Measurements from ENCODE around the gene FRA10AC1.
A peak's percentile ranks its signal among the peaks of the same experiment; 100 is the strongest.

FRA10AC1 gene

DNA sequence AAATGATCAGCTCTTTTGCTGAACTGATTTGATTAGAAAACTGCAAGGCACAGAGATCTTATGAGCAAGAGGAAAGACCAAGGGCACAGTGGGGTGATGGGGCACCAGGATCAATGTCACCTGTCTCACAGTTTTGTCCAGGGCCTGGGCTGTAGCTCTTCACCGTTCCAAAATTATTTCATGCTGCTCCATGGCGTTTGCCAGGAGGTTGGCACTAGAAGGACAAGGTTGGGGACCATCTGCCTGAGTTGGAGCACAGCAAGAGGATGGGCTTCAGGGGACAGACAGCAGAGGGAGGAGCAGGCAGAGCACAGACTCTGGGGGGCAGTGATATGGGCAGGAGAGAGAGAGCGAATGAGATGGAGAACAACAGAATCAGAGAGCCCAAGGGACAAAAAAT, 17.5 kb upstream of the FRA10AC1 start:
- Histone ChIP-seq H3K27me3 (ENCODE audit: control insufficient read depth, insufficient read depth, low read length) (no peaks in the 10 kb centered on the region), H3K4me1 (ENCODE audit: control insufficient read depth, insufficient read depth, low read length) (peaks cover 19% of the 10 kb centered on the region), H3K9ac (ENCODE audit: low read depth, low read length) (no peak overlapping the region), H3K36me3 (ENCODE audit: control insufficient read depth, insufficient read depth, low read length) (no peaks in the 10 kb centered on the region), H3K9me3 (ENCODE audit: control insufficient read depth, insufficient read depth, low read length) (no peaks in the 10 kb centered on the region), H3K4me3 (ENCODE audit: low read depth, low read length) (no peak overlapping the region)

DNA sequence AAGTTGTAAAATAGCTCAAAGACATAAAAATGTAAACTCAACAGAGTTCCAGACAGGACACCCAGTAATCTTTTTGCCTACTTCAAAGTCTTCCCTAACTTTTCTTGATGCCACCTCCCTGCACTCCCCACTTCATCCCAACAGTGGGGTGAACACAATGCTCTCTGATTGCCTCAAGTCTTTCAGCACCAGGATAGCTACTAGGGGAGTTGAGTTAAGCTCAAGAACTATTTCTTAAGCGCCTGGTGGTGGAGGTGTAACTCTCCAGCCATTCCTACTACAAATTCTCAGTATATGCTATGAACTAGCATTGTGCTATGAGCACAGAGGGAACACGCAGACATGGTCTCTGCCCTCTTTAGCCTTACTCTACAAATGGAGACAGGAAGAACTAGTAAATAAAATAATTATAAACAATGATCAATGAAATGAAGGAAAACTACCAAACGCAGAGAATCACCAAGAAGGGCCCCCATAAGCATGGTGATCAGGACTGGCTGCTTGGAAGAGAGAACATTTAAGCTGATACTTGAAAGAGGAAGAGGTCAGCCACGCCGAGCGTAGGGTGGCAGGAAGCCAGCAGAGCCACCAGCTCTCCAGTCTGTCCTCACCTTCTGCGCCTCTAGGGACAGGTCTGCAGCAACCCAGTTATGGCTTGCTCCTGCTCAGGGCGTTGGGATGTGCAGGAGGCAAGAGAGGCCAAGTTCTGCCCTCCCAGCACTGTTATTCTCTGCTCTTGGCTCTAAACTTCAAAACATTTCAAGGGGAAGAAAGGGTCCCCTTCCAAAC, 16.7 kb upstream of the FRA10AC1 start:
- no peaks in the 10 kb centered on the region for H3K36me3 ChIP-seq (ENCODE audit: control insufficient read depth, insufficient read depth, low read length)
- H3K4me3 ChIP-seq (ENCODE audit: low read depth, low read length), result no peak overlapping the region
- no peaks in the 10 kb centered on the region for H3K27me3 ChIP-seq (ENCODE audit: control insufficient read depth, insufficient read depth, low read length)
- H3K9ac ChIP-seq (ENCODE audit: low read depth, low read length), result no peak overlapping the region
- H3K4me1 ChIP-seq (ENCODE audit: control insufficient read depth, insufficient read depth, low read length), result peaks cover 19% of the 10 kb centered on the region
- no peaks in the 10 kb centered on the region for H3K9me3 ChIP-seq (ENCODE audit: control insufficient read depth, insufficient read depth, low read length)

DNA sequence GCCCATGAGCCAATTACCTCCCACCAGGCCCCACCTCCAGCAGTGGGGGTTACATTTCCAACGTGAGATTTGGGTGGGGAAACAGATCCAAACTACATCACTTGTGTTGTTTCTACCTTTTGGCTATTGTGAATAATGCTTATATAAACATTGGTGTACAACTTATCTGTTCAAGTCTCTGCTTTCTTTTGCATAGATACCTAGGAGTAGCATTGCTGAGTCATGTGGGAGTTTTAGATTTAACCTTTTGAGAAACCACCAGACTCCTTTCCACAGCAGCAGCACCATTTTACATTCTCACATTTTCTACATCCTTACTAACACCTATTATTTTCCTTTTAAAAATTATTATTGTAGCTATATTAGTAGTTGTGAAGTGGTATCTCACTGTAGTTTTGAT, 14.4 kb upstream of the FRA10AC1 start:
- Histone ChIP-seq H3K36me3 (ENCODE audit: control insufficient read depth, insufficient read depth, low read length) (no peaks in the 10 kb centered on the region), H3K9me3 (ENCODE audit: control insufficient read depth, insufficient read depth, low read length) (no peaks in the 10 kb centered on the region), H3K9ac (ENCODE audit: low read depth, low read length) (no peak overlapping the region), H3K4me1 (ENCODE audit: control insufficient read depth, insufficient read depth, low read length) (peaks cover 19% of the 10 kb centered on the region), H3K4me3 (ENCODE audit: low read depth, low read length) (no peak overlapping the region), H3K27me3 (ENCODE audit: control insufficient read depth, insufficient read depth, low read length) (no peaks in the 10 kb centered on the region)

DNA sequence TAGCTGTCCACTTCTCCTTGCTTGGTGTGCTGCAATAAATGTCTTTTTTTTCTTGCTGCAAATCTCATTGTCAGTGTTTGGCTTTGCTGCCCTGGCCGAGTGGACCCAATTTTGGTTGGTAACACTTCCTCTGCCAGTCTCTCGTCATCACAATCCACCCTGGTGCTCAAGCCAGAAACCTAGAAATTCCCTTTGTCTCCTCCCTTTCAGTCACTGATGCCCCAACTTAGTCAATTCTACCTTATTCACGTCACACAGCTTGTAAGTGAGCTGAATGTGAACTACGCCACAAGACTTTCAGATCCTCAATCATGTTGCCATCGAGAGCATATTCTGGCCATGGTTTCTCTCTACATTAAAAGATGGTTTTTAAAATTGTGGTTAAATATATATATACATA, 13.0 kb upstream of the FRA10AC1 start:
- Histone ChIP-seq H3K9ac (ENCODE audit: low read depth, low read length) (no peak overlapping the region), H3K27me3 (ENCODE audit: control insufficient read depth, insufficient read depth, low read length) (no peaks in the 10 kb centered on the region), H3K4me1 (ENCODE audit: control insufficient read depth, insufficient read depth, low read length) (peaks cover 16% of the 10 kb centered on the region), H3K4me3 (ENCODE audit: low read depth, low read length) (no peak overlapping the region), H3K9me3 (ENCODE audit: control insufficient read depth, insufficient read depth, low read length) (no peaks in the 10 kb centered on the region), H3K36me3 (ENCODE audit: control insufficient read depth, insufficient read depth, low read length) (no peaks in the 10 kb centered on the region)

DNA sequence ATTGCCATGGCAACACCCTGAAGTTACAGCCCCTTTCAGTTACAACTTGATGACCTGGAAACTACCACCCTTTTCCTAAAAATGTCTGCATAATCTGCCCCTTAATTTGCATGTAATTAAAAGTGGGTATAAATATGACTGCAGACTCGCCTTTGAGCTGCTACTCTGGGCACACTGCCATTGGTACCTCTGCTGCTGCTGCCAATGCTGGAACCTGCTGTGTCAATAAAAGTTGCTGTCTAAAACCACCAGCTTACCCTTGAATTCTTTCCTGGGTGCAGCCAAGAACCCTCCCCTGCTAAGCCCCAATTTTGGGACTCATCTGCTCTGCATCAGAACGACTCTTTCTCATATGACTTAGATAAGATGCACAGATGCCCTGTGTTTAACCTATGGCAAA, 10.2 kb upstream of the FRA10AC1 start:
- Histone ChIP-seq H3K4me1 (ENCODE audit: control insufficient read depth, insufficient read depth, low read length) (peaks cover 6% of the 10 kb centered on the region), H3K4me3 (ENCODE audit: low read depth, low read length) (no peak overlapping the region), H3K9ac (ENCODE audit: low read depth, low read length) (no peak overlapping the region), H3K36me3 (ENCODE audit: control insufficient read depth, insufficient read depth, low read length) (no peaks in the 10 kb centered on the region), H3K9me3 (ENCODE audit: control insufficient read depth, insufficient read depth, low read length) (no peaks in the 10 kb centered on the region), H3K27me3 (ENCODE audit: control insufficient read depth, insufficient read depth, low read length) (no peaks in the 10 kb centered on the region)

DNA sequence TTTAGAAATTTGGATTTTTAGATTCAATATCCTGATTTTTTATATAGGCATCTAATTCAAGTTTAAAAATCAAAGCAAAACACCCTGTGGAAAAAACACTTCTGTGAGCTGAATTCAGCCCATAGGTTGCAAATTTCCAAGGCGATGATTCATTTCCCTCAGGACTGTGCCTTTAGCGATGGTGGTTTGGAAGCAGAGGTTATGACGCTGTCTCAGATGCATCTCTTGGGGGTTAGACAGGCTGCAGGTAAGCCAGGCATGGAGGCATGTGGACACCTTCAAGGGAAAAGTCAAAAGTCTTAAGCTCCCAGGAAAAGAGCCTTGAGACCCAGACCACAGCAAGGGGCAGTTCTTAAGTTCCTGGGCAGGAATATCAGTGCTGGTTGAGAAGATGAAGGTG, 9.5 kb upstream of the FRA10AC1 start:
- Histone ChIP-seq H3K9ac (ENCODE audit: low read depth, low read length) (no peak overlapping the region), H3K9me3 (ENCODE audit: control insufficient read depth, insufficient read depth, low read length) (no peaks in the 10 kb centered on the region), H3K27me3 (ENCODE audit: control insufficient read depth, insufficient read depth, low read length) (no peaks in the 10 kb centered on the region), H3K4me1 (ENCODE audit: control insufficient read depth, insufficient read depth, low read length) (peaks cover 3% of the 10 kb centered on the region), H3K36me3 (ENCODE audit: control insufficient read depth, insufficient read depth, low read length) (no peaks in the 10 kb centered on the region), H3K4me3 (ENCODE audit: low read depth, low read length) (no peak overlapping the region)

DNA sequence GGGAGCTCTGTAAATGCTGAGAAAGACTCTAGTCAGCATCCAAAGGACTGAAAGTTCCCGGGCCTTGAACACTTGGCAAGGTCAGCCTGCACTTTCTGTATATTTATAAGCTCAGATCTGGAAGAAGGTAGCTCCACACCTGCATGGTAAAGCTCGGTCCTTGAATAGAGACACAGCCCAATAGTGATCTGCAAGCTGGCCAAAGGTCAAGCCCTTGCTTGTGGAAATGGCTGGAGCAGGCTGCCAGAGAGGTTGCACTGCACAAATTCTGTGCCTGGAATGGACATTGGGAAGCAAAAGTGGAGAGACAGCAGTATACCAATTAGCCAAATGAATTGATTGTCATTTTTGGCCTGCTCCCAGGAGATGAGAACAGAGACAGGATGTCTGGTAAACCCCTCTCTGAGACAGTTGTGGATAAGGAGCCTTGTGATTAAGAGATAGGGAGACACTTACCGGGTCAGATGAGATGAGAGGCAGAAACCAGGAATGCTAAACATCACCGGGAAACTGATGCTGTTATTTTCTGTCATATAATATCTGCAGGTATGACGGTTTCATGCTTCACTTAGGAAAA, 8.0 kb upstream of the FRA10AC1 start:
- Histone ChIP-seq H3K9ac (ENCODE audit: low read depth, low read length) (no peak overlapping the region), H3K9me3 (ENCODE audit: control insufficient read depth, insufficient read depth, low read length) (no peaks in the 10 kb centered on the region), H3K4me3 (ENCODE audit: low read depth, low read length) (no peak overlapping the region), H3K36me3 (ENCODE audit: control insufficient read depth, insufficient read depth, low read length) (no peaks in the 10 kb centered on the region), H3K4me1 (ENCODE audit: control insufficient read depth, insufficient read depth, low read length) (no peaks in the 10 kb centered on the region), H3K27me3 (ENCODE audit: control insufficient read depth, insufficient read depth, low read length) (no peaks in the 10 kb centered on the region)

DNA sequence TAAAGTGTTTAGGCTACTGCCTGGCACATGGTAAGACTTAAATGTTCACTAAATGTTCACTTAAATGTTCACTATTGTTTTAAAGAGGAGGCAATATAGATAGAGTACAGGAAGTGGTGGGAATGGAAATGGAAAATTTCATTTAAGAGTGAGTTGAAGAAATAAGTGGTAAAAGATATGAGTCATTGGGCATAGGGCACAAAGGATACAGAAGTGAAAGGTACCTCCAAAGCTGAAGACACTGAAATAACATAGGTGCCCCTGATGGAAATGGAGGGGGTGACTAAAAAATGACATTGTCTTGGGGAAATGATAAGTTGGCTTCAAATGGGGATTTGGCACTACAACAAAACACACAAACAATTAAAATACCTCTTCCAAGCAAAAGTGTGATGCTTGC, 5.2 kb upstream of the FRA10AC1 start:
- Histone ChIP-seq H3K9ac (ENCODE audit: low read depth, low read length) (no peak overlapping the region), H3K4me1 (ENCODE audit: control insufficient read depth, insufficient read depth, low read length) (peaks cover 3% of the 10 kb centered on the region), H3K4me3 (ENCODE audit: low read depth, low read length) (no peak overlapping the region), H3K9me3 (ENCODE audit: control insufficient read depth, insufficient read depth, low read length) (no peaks in the 10 kb centered on the region), H3K27me3 (ENCODE audit: control insufficient read depth, insufficient read depth, low read length) (no peaks in the 10 kb centered on the region), H3K36me3 (ENCODE audit: control insufficient read depth, insufficient read depth, low read length) (no peaks in the 10 kb centered on the region)

DNA sequence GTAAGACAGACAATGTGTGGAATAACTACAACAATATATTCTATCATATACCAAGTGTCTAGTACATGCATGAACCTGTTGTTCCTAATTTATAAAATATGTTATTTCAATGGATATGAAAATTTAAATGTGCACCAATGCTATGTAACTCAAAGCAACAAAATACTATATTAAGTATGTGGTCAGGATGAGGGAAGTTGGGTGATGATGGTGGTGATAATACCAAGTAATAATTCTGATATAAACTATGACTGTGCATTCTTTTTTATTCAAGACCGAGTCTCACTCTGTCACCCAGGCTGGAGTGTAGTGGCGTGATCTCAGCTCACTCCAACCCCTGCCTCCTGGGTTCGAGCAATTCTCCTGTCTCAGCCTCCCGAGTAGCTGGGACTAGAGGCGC, 2.1 kb upstream of the FRA10AC1 start:
- Histone ChIP-seq H3K4me3 (ENCODE audit: low read depth, low read length) (no peak overlapping the region), H3K4me1 (ENCODE audit: control insufficient read depth, insufficient read depth, low read length) (peaks cover 3% of the 10 kb centered on the region), H3K9me3 (ENCODE audit: control insufficient read depth, insufficient read depth, low read length) (no peaks in the 10 kb centered on the region), H3K9ac (ENCODE audit: low read depth, low read length) (no peak overlapping the region), H3K27me3 (ENCODE audit: control insufficient read depth, insufficient read depth, low read length) (no peaks in the 10 kb centered on the region), H3K36me3 (ENCODE audit: control insufficient read depth, insufficient read depth, low read length) (no peaks in the 10 kb centered on the region)

DNA sequence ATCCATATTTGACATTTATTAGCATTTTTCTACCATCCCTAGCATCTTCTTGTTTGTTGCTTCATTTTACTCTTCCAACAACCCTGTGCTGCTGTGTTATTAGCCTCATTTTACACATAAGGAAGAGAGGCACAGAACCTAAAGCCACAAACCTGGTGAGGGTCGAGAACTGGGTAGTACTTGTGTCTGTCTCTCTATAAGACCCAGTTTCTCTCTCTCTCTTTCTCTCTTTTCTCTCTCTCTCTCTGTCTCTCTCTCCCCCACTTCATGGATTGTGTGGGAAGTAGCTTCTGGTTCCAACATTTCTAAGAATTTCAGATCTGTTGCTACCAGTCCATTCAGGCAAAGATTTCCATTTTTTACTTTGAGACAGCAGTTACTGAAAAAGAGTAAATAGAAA, 1.4 kb upstream of the FRA10AC1 start:
- no peak overlapping the region for H3K4me3 ChIP-seq (ENCODE audit: low read depth, low read length)
- H3K9ac ChIP-seq (ENCODE audit: low read depth, low read length), result no peak overlapping the region
- no peaks in the 10 kb centered on the region for H3K9me3 ChIP-seq (ENCODE audit: control insufficient read depth, insufficient read depth, low read length)
- H3K4me1 ChIP-seq (ENCODE audit: control insufficient read depth, insufficient read depth, low read length), result peaks cover 3% of the 10 kb centered on the region
- H3K27me3 ChIP-seq (ENCODE audit: control insufficient read depth, insufficient read depth, low read length), result no peaks in the 10 kb centered on the region
- H3K36me3 ChIP-seq (ENCODE audit: control insufficient read depth, insufficient read depth, low read length), result no peaks in the 10 kb centered on the region

DNA sequence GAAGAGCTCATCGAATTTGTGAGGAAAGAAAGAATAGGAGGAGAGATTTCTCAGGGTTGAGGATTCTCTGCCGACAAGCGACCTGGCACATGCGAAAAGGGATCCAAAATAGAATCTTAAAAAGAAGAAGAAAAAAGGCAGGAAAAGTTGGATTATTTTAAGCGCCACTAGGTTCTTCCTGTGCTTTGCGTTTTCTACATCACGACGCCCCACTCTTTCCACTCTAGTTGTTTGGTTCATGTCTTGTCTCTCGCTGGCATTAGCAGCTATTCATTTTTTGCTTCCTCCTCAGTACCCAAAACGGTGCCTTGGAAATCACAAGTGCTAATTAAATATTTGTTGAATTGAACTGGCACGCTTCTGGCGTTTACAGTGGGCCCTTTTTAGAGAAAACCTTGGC, 674 bp upstream of the FRA10AC1 start:
- H3K36me3 ChIP-seq (ENCODE audit: control insufficient read depth, insufficient read depth, low read length), result no peaks in the 10 kb centered on the region
- H3K4me1 ChIP-seq (ENCODE audit: control insufficient read depth, insufficient read depth, low read length), result peaks cover 3% of the 10 kb centered on the region
- H3K27me3 ChIP-seq (ENCODE audit: control insufficient read depth, insufficient read depth, low read length), result no peaks in the 10 kb centered on the region
- peak overlapping the region; percentile 81 for H3K4me3 ChIP-seq (ENCODE audit: low read depth, low read length)
- no peaks in the 10 kb centered on the region for H3K9me3 ChIP-seq (ENCODE audit: control insufficient read depth, insufficient read depth, low read length)
- H3K9ac ChIP-seq (ENCODE audit: low read depth, low read length), result peak overlapping the region; percentile 95

DNA sequence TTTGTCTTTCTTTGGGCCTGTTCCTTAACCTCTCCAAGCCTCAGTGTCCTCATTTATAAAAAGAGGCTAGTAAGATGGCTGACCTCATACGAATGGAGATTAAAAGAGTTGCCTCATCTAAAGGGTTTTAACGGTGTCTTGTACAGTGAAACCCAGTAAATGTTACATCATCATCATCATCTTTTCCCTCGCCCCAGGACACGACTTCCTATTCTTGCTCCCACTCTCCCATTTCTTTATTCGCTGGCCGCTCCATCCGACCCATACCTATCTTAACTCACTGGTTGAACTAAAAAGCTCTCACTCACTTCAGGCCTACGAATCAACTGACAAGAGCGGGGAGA, 554 bp downstream of the FRA10AC1 start:
- Histone ChIP-seq H3K9me3 (ENCODE audit: control insufficient read depth, insufficient read depth, low read length) (no peaks in the 10 kb centered on the region), H3K9ac (ENCODE audit: low read depth, low read length) (peak overlapping the region; percentile 80), H3K36me3 (ENCODE audit: control insufficient read depth, insufficient read depth, low read length) (no peaks in the 10 kb centered on the region), H3K4me3 (ENCODE audit: low read depth, low read length) (peak overlapping the region; percentile 65), H3K4me1 (ENCODE audit: control insufficient read depth, insufficient read depth, low read length) (peaks cover 3% of the 10 kb centered on the region), H3K27me3 (ENCODE audit: control insufficient read depth, insufficient read depth, low read length) (no peaks in the 10 kb centered on the region)
